Spinal cord (tissue), 10 donors: ENCODE results near the gene PXK. TPM values are rescaled to one million over a fixed set of nuclear protein-coding genes. Genes with fewer than 3 reads are reported as not detected.

Source experiments
- DNase-seq, 6 donors: peaks; one replicate each; pipeline versions ENCODE4 v3.0.0 to v3.0.0-alpha.2; 2013 to 2015; ENCODE audit warnings: low spot score in 6 of 6, low read depth in 4 of 6
- H3K27ac ChIP-seq: one replicate; pipeline ENCODE4 v1.5.1; 2013; ENCODE audit warnings: low read depth, low read length, control low read depth
- H3K27me3 ChIP-seq: one replicate; pipeline ENCODE4 v1.6.1; 2013; ENCODE audit warnings: low read length; ENCODE audit not compliant: control insufficient read depth, insufficient read depth
- H3K36me3 ChIP-seq: one replicate; pipeline ENCODE4 v1.6.1; 2013; ENCODE audit warnings: low read length; ENCODE audit not compliant: control insufficient read depth, insufficient read depth
- H3K4me1 ChIP-seq: one replicate; pipeline ENCODE4 v1.6.1; 2013; ENCODE audit warnings: low read length; ENCODE audit not compliant: control insufficient read depth, insufficient read depth
- H3K4me3 ChIP-seq: one replicate; pipeline ENCODE4 v1.5.1; 2013; ENCODE audit warnings: low read depth, low read length, control low read depth
- H3K9me3 ChIP-seq: one replicate; pipeline ENCODE4 v1.6.1; 2013; ENCODE audit warnings: low read length; ENCODE audit not compliant: control insufficient read depth, insufficient read depth
- WGBS: methylation state at CpG from one replicate; pipeline ENCODE4 v1.1.5; 2013; ENCODE audit warnings: missing lambda C conversion rate; ENCODE audit not compliant: insufficient coverage; 5-methylcytosine and 5-hydroxymethylcytosine counted together
- polyA plus RNA-seq, 2 donors: library from polyadenylated mRNA; unstranded; fragments of 120-200 nt; gene quantifications; one replicate each; pipeline ENCODE4 v1.2.1, GENCODE V29; 2013; ENCODE audit not compliant: insufficient read length in 2 of 2
- total RNA-seq, 2 donors: library from RNA; depleted of rRNA in 1 of 2; stranded (reverse); fragments of 120-200 nt in 1 of 2; fragments of >200 nt in 1 of 2; gene quantifications; one replicate each; pipeline versions ENCODE4 v1.2.3 to v1.2.4, GENCODE V29; 2013 to 2014
- donor health status: healthy.

Gene PXK
- total and polyA plus RNA-seq, 4 donors, result 33.9 to 53.3 (median 43.8) TPM

- Histone ChIP-seq H3K36me3 (no peaks in the 10 kb centered on the region), H3K4me3 (no peak overlapping the region)
Observed at GRCh38 chr3:58369876-58370275, 37.2 kb downstream of the PXK start.

GRCh38 chr3:58370407-58370806, 37.7 kb downstream of the PXK start:
- H3K36me3 ChIP-seq, result no peaks in the 10 kb centered on the region

More at GRCh38 chr3:58369876-58370275, 37.2 kb downstream of the PXK start:
- DNase-seq, result no peak
- Histone ChIP-seq H3K9me3 (no peaks in the 10 kb centered on the region), H3K4me1 (no peaks in the 10 kb centered on the region), H3K27me3 (no peaks in the 10 kb centered on the region), H3K27ac (no peak overlapping the region)
- WGBS, result no CpG with 5 or more reads among the region's 3 CpGs

GRCh38 chr3:58371754-58372153, 39.1 kb downstream of the PXK start:
- H3K27ac ChIP-seq, result no peak overlapping the region
- no peaks in the 10 kb centered on the region for H3K27me3 ChIP-seq
- DNase-seq, result no peak
- H3K4me1 ChIP-seq, result no peaks in the 10 kb centered on the region
- no peaks in the 10 kb centered on the region for H3K9me3 ChIP-seq
- H3K36me3 ChIP-seq, result no peaks in the 10 kb centered on the region
- H3K4me3 ChIP-seq, result no peak overlapping the region

More at GRCh38 chr3:58370407-58370806, 37.7 kb downstream of the PXK start:
- no peaks in the 10 kb centered on the region for H3K27me3 ChIP-seq
- no peak overlapping the region for H3K27ac ChIP-seq
- WGBS, result 94% methylated on average over 6 of the region's 10 CpGs
- H3K9me3 ChIP-seq, result no peaks in the 10 kb centered on the region
- H3K4me3 ChIP-seq, result no peak overlapping the region
- DNase-seq, result no peak
- no peaks in the 10 kb centered on the region for H3K4me1 ChIP-seq

- Histone ChIP-seq H3K4me3 (no peak overlapping the region), H3K9me3 (no peaks in the 10 kb centered on the region), H3K36me3 (no peaks in the 10 kb centered on the region), H3K4me1 (no peaks in the 10 kb centered on the region), H3K27me3 (no peaks in the 10 kb centered on the region), H3K27ac (no peak overlapping the region)
- peak in 1 of 6 donors; percentile 64 for DNase-seq
- no CpG with 5 or more reads among the region's 5 CpGs for WGBS
Observed at GRCh38 chr3:58375254-58375653, 42.6 kb downstream of the PXK start.

- no peaks in the 10 kb centered on the region for H3K4me1 ChIP-seq
- no peaks in the 10 kb centered on the region for H3K9me3 ChIP-seq
- DNase-seq, result no peak
- no peaks in the 10 kb centered on the region for H3K27me3 ChIP-seq
- no peak overlapping the region for H3K4me3 ChIP-seq
- WGBS, result no CpG with 5 or more reads among the region's 5 CpGs
- H3K27ac ChIP-seq, result no peak overlapping the region
- no peaks in the 10 kb centered on the region for H3K36me3 ChIP-seq
Observed at GRCh38 chr3:58377168-58377567, 44.5 kb downstream of the PXK start.

- H3K27ac ChIP-seq, result no peak overlapping the region
- no CpG with 5 or more reads among the region's 4 CpGs for WGBS
- no peaks in the 10 kb centered on the region for H3K27me3 ChIP-seq
Observed at GRCh38 chr3:58377750-58378149, 45.1 kb downstream of the PXK start.

GRCh38 chr3:58379351-58380073, 46.8 kb downstream of the PXK start:
- no peaks in the 10 kb centered on the region for H3K4me1 ChIP-seq
- H3K27ac ChIP-seq, result no peak overlapping the region
- H3K36me3 ChIP-seq, result no peaks in the 10 kb centered on the region
- no peaks in the 10 kb centered on the region for H3K27me3 ChIP-seq
- no peak overlapping the region for H3K4me3 ChIP-seq
- H3K9me3 ChIP-seq, result no peaks in the 10 kb centered on the region
- WGBS, result 100% methylated on average over 2 of the region's 4 CpGs
- DNase-seq, result no peak

More at GRCh38 chr3:58377750-58378149, 45.1 kb downstream of the PXK start:
- no peak for DNase-seq
- Histone ChIP-seq H3K9me3 (no peaks in the 10 kb centered on the region), H3K4me3 (no peak overlapping the region), H3K4me1 (no peaks in the 10 kb centered on the region), H3K36me3 (no peaks in the 10 kb centered on the region)

GRCh38 chr3:58383476-58383875, 50.8 kb downstream of the PXK start:
- peaks cover 4% of the 10 kb centered on the region for H3K4me1 ChIP-seq

GRCh38 chr3:58383904-58384303, 51.2 kb downstream of the PXK start:
- no peak overlapping the region for H3K4me3 ChIP-seq
- peaks cover 4% of the 10 kb centered on the region for H3K36me3 ChIP-seq
- WGBS, result 50% methylated on average over 3 of the region's 4 CpGs
- H3K27ac ChIP-seq, result no peak overlapping the region
- no peaks in the 10 kb centered on the region for H3K9me3 ChIP-seq
- H3K4me1 ChIP-seq, result peaks cover 4% of the 10 kb centered on the region
- DNase-seq, result peak in 2 of 6 donors; percentile 33 to 76
- no peaks in the 10 kb centered on the region for H3K27me3 ChIP-seq

More at GRCh38 chr3:58383476-58383875, 50.8 kb downstream of the PXK start:
- no peak overlapping the region for H3K4me3 ChIP-seq
- H3K27ac ChIP-seq, result no peak overlapping the region
- DNase-seq, result peak in 1 of 6 donors; percentile 22
- H3K36me3 ChIP-seq, result peaks cover 4% of the 10 kb centered on the region
- 80% methylated on average over 1 of the region's 2 CpGs for WGBS
- no peaks in the 10 kb centered on the region for H3K27me3 ChIP-seq
- no peaks in the 10 kb centered on the region for H3K9me3 ChIP-seq

GRCh38 chr3:58384381-58385090, 51.8 kb downstream of the PXK start:
- H3K36me3 ChIP-seq, result peaks cover 4% of the 10 kb centered on the region
- WGBS, result 73% methylated on average over 2 of the region's 3 CpGs
- peak in 1 of 6 donors; percentile 66 for DNase-seq
- peaks cover 7% of the 10 kb centered on the region for H3K4me1 ChIP-seq
- H3K9me3 ChIP-seq, result no peaks in the 10 kb centered on the region
- no peak overlapping the region for H3K27ac ChIP-seq
- no peaks in the 10 kb centered on the region for H3K27me3 ChIP-seq
- H3K4me3 ChIP-seq, result no peak overlapping the region
